H4 (cell line): ENCODE results near the gene NRXN3. TPM values are rescaled to one million over a fixed set of nuclear protein-coding genes. Genes with fewer than 3 reads are reported as not detected.

Experiments
- DNase-seq: peaks from one replicate; pipeline ENCODE4 v3.0.0-alpha.2; 2015; ENCODE audit warnings: low spot score
- total RNA-seq: library from RNA; depleted of rRNA; stranded (reverse); fragments of >200 nt; shearing (Covaris generic); gene quantifications from 2 replicates; pipeline ENCODE4 v1.2.3, GENCODE V29; 2014; rRNA removed

Gene NRXN3
- 0.37 and 0.39 TPM in 2 replicates for total RNA-seq

GRCh38 chr14:78170203-78170602 is at the start of gene NRXN3:
NRXN3 (plus strand) TSS chr14:78170373; CDS start chr14:78243094, 72,721 bp downstream.
- DNase-seq, result peak; percentile 37

- DNase-seq, result no peak
These were observed 47.7 kb upstream of the NRXN3 start for GRCh38 chr14:78122436-78122835.

- DNase-seq, result no peak
These were observed 46.4 kb upstream of the NRXN3 start for GRCh38 chr14:78123650-78124253.

- DNase-seq, result no peak
These were observed 42.2 kb upstream of the NRXN3 start for GRCh38 chr14:78127961-78128360.

GRCh38 chr14:78129375-78129774 is 40.8 kb upstream of the NRXN3 start:
- no peak for DNase-seq

- DNase-seq, result no peak
These were observed 39.8 kb upstream of the NRXN3 start for GRCh38 chr14:78130356-78130755.

- no peak for DNase-seq
These were observed 39.0 kb upstream of the NRXN3 start for GRCh38 chr14:78131201-78131600.

GRCh38 chr14:78131616-78132015 is 38.6 kb upstream of the NRXN3 start:
- no peak for DNase-seq

GRCh38 chr14:78135450-78135891 is 34.7 kb upstream of the NRXN3 start:
- peak; percentile 85 for DNase-seq

- no peak for DNase-seq
These were observed 33.5 kb upstream of the NRXN3 start for GRCh38 chr14:78136695-78137094.

- no peak for DNase-seq
These were observed 28.6 kb upstream of the NRXN3 start for GRCh38 chr14:78141590-78141989.

- peak; percentile 6 for DNase-seq
These were observed 27.2 kb upstream of the NRXN3 start for GRCh38 chr14:78142998-78143397.

GRCh38 chr14:78143489-78144145 is 26.6 kb upstream of the NRXN3 start:
- DNase-seq, result peak; percentile 76

- DNase-seq, result peak; percentile 15
These were observed 17.7 kb upstream of the NRXN3 start for GRCh38 chr14:78152201-78153063.

- DNase-seq, result no peak
These were observed 17.2 kb upstream of the NRXN3 start for GRCh38 chr14:78153064-78153341.

GRCh38 chr14:78154827-78155226 is 15.3 kb upstream of the NRXN3 start:
- no peak for DNase-seq

GRCh38 chr14:78156196-78156595 is 14.0 kb upstream of the NRXN3 start:
- DNase-seq, result no peak

GRCh38 chr14:78157494-78158437 is 12.4 kb upstream of the NRXN3 start:
- peak; percentile 28 for DNase-seq

- DNase-seq, result peak; percentile 51
These were observed 8.0 kb upstream of the NRXN3 start for GRCh38 chr14:78162202-78162601.

GRCh38 chr14:78164226-78164853 is 5.8 kb upstream of the NRXN3 start:
- no peak for DNase-seq

- no peak for DNase-seq
These were observed 2.3 kb downstream of the NRXN3 start for GRCh38 chr14:78172428-78172827.
